ENCODE data around the gene TMPRSS7.

DNA sequence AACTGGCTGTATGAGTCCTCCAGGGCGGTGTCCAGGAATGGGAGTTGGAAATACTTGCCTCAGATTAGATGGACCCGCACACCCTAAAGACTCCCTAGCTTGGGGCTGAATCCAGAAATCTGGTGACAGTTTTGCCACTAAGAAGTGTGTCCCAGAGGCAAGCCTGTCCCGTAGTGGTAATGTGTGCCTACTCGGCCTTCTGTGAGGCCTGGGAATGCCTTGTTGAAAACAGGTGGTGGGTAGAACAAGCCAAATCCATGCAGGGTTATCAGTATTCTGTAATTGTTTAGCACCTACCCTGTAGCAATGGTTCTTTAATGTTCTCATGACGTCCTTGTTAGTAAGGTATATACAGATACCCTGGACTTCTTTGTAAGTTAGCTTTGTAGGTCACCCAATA is 53.2 kb downstream of the TMPRSS7 start:
- TF ChIP-seq, protein P1, sequence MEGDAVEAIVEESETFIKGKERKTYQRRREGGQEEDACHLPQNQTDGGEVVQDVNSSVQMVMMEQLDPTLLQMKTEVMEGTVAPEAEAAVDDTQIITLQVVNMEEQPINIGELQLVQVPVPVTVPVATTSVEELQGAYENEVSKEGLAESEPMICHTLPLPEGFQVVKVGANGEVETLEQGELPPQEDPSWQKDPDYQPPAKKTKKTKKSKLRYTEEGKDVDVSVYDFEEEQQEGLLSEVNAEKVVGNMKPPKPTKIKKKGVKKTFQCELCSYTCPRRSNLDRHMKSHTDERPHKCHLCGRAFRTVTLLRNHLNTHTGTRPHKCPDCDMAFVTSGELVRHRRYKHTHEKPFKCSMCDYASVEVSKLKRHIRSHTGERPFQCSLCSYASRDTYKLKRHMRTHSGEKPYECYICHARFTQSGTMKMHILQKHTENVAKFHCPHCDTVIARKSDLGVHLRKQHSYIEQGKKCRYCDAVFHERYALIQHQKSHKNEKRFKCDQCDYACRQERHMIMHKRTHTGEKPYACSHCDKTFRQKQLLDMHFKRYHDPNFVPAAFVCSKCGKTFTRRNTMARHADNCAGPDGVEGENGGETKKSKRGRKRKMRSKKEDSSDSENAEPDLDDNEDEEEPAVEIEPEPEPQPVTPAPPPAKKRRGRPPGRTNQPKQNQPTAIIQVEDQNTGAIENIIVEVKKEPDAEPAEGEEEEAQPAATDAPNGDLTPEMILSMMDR (conservative IDR thresholded peaks at IDR 0.05 in 1 of 2, IDR thresholded peaks at IDR 0.05 in 1 of 2; ENCODE audit: extremely low read depth in 1 of 2, insufficient read depth in 1 of 2, low read depth in 1 of 2, low read length in 2 of 2): no peak
- TF ChIP-seq EZH2 (IDR thresholded peaks at IDR 0.05; ENCODE audit: borderline replicate concordance, low read length): no peak

Measured in mammary epithelial cell (primary cell).